Measurements from ENCODE around the gene FBXO10. TPM values are rescaled to one million over a fixed set of nuclear protein-coding genes. Genes with fewer than 3 reads are reported as not detected.

FBXO10 gene, protein sequence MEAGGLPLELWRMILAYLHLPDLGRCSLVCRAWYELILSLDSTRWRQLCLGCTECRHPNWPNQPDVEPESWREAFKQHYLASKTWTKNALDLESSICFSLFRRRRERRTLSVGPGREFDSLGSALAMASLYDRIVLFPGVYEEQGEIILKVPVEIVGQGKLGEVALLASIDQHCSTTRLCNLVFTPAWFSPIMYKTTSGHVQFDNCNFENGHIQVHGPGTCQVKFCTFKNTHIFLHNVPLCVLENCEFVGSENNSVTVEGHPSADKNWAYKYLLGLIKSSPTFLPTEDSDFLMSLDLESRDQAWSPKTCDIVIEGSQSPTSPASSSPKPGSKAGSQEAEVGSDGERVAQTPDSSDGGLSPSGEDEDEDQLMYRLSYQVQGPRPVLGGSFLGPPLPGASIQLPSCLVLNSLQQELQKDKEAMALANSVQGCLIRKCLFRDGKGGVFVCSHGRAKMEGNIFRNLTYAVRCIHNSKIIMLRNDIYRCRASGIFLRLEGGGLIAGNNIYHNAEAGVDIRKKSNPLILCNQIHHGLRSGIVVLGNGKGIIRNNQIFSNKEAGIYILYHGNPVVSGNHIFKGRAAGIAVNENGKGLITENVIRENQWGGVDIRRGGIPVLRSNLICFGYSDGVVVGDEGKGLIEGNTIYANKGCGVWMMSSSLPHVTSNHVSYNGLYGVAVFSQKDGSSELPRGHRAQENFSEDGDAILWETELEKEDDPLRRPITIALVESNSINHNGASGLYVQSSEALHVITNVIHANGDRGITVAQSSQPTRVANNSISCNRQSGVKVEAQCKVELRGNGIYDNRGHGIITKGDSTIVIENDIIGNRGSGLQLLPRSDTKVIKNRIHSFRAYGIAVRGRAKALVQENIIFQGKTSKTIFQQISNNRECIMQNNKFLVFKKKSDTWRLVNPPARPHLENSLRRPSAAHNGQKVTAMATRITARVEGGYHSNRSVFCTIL
- polyA plus RNA-seq: 5.7 TPM
- long read RNA-seq, donor 1, full-length matches to known transcripts: 1 of 1 reads
- long read RNA-seq, donor 1, partial matches to known transcripts: 0 of 1 reads
- long read RNA-seq, donor 1, other reads (novel, unspliced or antisense): 0 of 1 reads
- long read RNA-seq, donor 2, full-length matches to known transcripts: 2 of 2 reads
- long read RNA-seq, donor 2, partial matches to known transcripts: 0 of 2 reads
- long read RNA-seq, donor 2, other reads (novel, unspliced or antisense): 0 of 2 reads
- long read RNA-seq, donor 3: 0 reads
- long read RNA-seq, donor 4, full-length matches to known transcripts: 1 of 1 reads
- long read RNA-seq, donor 4, partial matches to known transcripts: 0 of 1 reads
- long read RNA-seq, donor 4, other reads (novel, unspliced or antisense): 0 of 1 reads
- long read RNA-seq, donor 5: 0 reads
- long read RNA-seq, donor 6: 0 reads
- long read RNA-seq, donor 7: 0 reads
- long read RNA-seq, donor 8: 0 reads
- long read RNA-seq, donor 9: 0 reads
- long read RNA-seq, donor 10: 0 reads
- long read RNA-seq, donor 11: 0 reads

DNA sequence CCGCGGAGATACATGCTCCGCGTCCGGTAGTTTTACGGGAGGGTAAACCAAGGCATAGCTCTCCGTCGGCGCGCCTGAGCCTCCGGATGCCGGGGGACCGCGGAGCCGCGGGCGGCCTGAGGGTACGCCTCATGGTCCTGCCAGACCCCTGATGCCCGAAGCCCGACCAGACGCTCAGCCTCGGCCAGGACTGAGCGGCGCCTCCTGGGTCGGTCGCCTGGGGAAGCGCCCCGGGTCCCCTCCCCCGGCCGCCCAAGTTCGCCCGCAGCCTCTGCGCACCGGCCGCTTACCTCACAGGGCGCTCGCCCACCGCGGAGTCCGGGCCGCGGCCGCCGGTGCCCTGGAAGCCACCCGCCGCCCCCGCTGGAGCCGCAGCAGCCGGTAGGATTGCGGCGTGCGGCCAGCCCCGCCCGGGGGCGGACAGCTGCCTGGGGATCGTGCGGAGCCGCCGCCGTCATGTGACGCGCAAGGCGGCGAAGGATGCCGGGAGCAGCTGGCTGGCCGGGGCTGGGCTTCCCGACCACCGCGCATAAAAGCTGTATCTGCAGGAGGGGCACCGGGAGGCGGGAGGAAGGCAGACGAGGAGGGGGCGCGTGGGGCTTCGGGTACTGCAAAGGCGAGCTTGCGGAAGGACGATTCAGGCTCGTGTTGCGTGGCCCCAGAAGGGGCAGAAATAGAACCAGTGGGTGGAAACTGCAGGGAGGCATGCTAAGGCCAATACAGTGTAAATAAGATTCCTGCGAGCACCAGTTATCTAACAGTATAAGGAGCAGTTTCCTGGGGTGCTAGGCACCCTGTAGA, at the start of gene FBXO10:
Gene FBXO10, minus strand, starts transcription at position 460 of the 801 bp plus-strand sequence. CDS start 34,612 bp downstream, outside the sequence.
- DNase-seq: peak; percentile 66 to 82
- WGBS (ENCODE audit: insufficient coverage, low lambda C conversion rate): 0% methylated on average over 1 of the region's 81 CpGs

DNA sequence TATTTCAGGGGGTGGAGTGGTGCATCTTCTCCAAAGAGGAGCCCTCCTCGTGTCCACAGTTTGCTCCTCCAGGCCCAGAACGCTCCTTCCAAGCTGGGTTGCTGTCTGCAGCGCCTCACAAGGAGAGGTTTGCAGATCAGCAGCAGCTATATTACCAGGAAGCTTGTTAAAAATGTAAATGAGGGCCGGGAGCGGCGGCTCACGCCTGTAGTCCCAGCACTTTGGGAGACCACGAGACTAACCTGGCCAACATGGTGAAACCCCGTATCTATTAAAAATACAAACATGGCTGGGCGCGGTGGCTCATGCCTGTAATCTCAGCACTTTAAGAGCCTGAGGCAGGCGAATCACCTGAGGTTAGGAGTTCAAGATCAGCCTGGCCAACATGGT, 49.6 kb upstream of the FBXO10 start:
- DNase-seq: no peak
- no peak overlapping the region for H3K27ac ChIP-seq (ENCODE audit: low read length)
- no peaks in the 10 kb centered on the region for H3K4me1 ChIP-seq (ENCODE audit: control insufficient read depth, insufficient read depth, low read length)
- H3K27me3 ChIP-seq (ENCODE audit: control insufficient read depth, insufficient read depth, low read length): peaks cover 2% of the 10 kb centered on the region
- no peaks in the 10 kb centered on the region for H3K9me3 ChIP-seq (ENCODE audit: control insufficient read depth, low read depth, low read length)
- no CpG with 5 or more reads among the region's 12 CpGs for WGBS (ENCODE audit: insufficient coverage, low lambda C conversion rate)
- no peak overlapping the region for H3K4me3 ChIP-seq (ENCODE audit: low read length)
- no peaks in the 10 kb centered on the region for H3K36me3 ChIP-seq (ENCODE audit: control insufficient read depth, insufficient read depth, low read length)

More for the DNA sequence above, at the start of gene FBXO10:
- peaks cover 11% of the 10 kb centered on the region for H3K4me1 ChIP-seq (ENCODE audit: control insufficient read depth, insufficient read depth, low read length)
- peak within 1 kb of the TSS; percentile 62 for H3K27ac ChIP-seq (ENCODE audit: low read length)
- H3K9me3 ChIP-seq (ENCODE audit: control insufficient read depth, low read depth, low read length): no peaks in the 10 kb centered on the region
- peak within 1 kb of the TSS; percentile 61 for H3K4me3 ChIP-seq (ENCODE audit: low read length)
- H3K36me3 ChIP-seq (ENCODE audit: control insufficient read depth, insufficient read depth, low read length): no peaks in the 10 kb centered on the region
- no peaks in the 10 kb centered on the region for H3K27me3 ChIP-seq (ENCODE audit: control insufficient read depth, insufficient read depth, low read length)

DNA sequence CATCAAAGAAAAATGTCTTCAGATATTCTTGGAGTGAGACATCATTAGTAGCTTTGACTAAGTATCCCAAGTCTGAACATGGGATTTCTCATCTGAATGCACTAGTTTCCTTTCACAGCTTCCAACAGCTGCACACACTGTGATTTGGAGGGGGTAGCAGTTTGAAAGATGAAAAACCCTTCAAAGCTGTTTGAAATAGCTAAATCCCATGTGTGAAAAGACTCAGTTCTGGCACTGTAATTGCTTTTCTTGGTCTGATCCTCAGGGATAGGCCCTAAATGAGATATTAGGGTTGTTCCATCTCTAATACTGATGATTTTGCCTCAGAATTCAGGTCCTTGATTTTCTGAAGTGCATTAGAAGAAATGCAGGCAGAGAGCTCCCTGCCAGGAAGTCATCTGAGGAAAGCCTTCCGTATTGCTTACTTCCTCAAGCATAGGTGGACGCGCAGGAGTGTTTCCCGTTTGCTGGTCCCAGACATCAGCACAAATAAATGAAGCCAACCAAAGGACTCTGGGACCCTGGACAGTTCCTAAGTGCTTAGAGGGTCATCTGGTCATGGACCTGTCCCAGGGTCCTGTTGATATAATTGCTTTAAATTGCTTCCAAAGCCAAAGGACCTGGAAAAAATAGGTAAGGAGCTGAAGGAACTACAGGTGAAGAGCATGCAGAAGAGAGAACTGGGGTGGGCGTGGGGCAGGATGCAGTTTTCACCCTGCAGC, 49.0 kb upstream of the FBXO10 start:
- H3K36me3 ChIP-seq (ENCODE audit: control insufficient read depth, insufficient read depth, low read length): no peaks in the 10 kb centered on the region
- DNase-seq: no peak
- WGBS (ENCODE audit: insufficient coverage, low lambda C conversion rate): no CpG with 5 or more reads among the region's 5 CpGs
- peaks cover 2% of the 10 kb centered on the region for H3K27me3 ChIP-seq (ENCODE audit: control insufficient read depth, insufficient read depth, low read length)
- H3K4me1 ChIP-seq (ENCODE audit: control insufficient read depth, insufficient read depth, low read length): no peaks in the 10 kb centered on the region
- no peak overlapping the region for H3K4me3 ChIP-seq (ENCODE audit: low read length)
- H3K9me3 ChIP-seq (ENCODE audit: control insufficient read depth, low read depth, low read length): no peaks in the 10 kb centered on the region
- H3K27ac ChIP-seq (ENCODE audit: low read length): no peak overlapping the region

DNA sequence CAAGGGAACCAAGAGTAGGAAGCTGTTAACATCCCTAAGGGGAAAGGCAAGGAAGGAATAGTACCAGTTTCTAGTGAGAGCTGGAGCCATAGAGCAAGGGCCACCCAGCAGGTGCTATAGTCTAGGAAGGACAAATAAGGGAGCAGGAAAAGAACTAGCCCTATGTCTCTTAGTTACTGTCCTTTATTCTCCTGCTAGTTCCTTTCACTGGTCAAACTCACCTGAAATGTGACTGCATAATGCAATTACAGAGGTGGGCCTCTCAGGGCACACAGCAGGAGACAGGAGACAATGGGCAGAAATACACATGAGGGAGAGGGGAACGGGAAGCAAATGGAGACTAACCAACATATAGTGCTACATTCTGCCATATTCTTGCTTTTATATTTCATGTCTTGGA, 47.9 kb upstream of the FBXO10 start:
- no peak for DNase-seq
- H3K4me3 ChIP-seq (ENCODE audit: low read length): no peak overlapping the region
- H3K9me3 ChIP-seq (ENCODE audit: control insufficient read depth, low read depth, low read length): no peaks in the 10 kb centered on the region
- H3K27ac ChIP-seq (ENCODE audit: low read length): no peak overlapping the region
- peaks cover 2% of the 10 kb centered on the region for H3K27me3 ChIP-seq (ENCODE audit: control insufficient read depth, insufficient read depth, low read length)
- no peaks in the 10 kb centered on the region for H3K4me1 ChIP-seq (ENCODE audit: control insufficient read depth, insufficient read depth, low read length)
- no peaks in the 10 kb centered on the region for H3K36me3 ChIP-seq (ENCODE audit: control insufficient read depth, insufficient read depth, low read length)
- no CpG with 5 or more reads among the region's 1 CpG for WGBS (ENCODE audit: insufficient coverage, low lambda C conversion rate)

DNA sequence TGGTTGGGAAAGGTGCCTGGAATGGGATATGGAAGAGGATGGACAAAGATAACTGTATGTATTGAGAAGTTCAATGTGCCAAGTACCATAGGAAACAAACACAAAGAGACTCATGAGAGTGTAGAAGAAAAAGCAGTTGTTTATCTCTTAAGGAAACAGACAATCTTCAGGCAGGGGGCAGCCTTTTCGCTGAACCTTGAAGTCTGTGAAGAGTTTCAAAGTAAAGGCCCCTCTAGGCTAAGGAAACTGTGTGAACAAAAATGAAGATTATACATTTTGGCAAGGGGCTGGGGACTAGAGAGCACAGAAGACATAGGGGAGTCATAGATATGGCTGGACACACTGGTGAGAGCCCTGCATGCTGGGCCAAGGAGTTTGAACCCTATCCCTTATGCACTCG, 47.1 kb upstream of the FBXO10 start:
- WGBS (ENCODE audit: insufficient coverage, low lambda C conversion rate): no CpG with 5 or more reads among the region's 2 CpGs
- Histone ChIP-seq H3K36me3 (ENCODE audit: control insufficient read depth, insufficient read depth, low read length) (no peaks in the 10 kb centered on the region), H3K4me3 (ENCODE audit: low read length) (no peak overlapping the region), H3K27me3 (ENCODE audit: control insufficient read depth, insufficient read depth, low read length) (peaks cover 4% of the 10 kb centered on the region), H3K9me3 (ENCODE audit: control insufficient read depth, low read depth, low read length) (no peaks in the 10 kb centered on the region), H3K27ac (ENCODE audit: low read length) (no peak overlapping the region), H3K4me1 (ENCODE audit: control insufficient read depth, insufficient read depth, low read length) (no peaks in the 10 kb centered on the region)
- DNase-seq: no peak

DNA sequence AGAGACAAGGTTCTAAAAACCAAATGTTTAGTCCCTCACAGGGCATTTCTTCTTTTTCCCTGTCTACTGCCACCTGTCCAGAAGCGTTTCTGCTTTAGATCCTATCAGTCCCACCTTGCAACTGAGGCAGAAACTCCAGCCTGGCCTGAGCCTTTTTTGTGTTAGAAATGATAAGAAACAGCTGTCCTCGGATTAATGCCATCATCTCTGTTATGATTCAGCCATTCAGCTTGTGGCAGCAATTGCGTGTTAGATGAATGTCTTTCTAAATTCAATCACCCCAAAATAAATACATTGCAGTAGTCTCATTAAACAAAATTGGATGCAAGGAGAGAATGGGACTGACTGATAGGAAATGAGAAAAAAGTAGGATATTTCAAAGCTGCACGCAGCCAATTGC, 46.3 kb upstream of the FBXO10 start:
- no peaks in the 10 kb centered on the region for H3K9me3 ChIP-seq (ENCODE audit: control insufficient read depth, low read depth, low read length)
- no peak overlapping the region for H3K27ac ChIP-seq (ENCODE audit: low read length)
- H3K4me3 ChIP-seq (ENCODE audit: low read length): no peak overlapping the region
- no peaks in the 10 kb centered on the region for H3K36me3 ChIP-seq (ENCODE audit: control insufficient read depth, insufficient read depth, low read length)
- no peak for DNase-seq
- peaks cover 10% of the 10 kb centered on the region for H3K27me3 ChIP-seq (ENCODE audit: control insufficient read depth, insufficient read depth, low read length)
- no peaks in the 10 kb centered on the region for H3K4me1 ChIP-seq (ENCODE audit: control insufficient read depth, insufficient read depth, low read length)
- WGBS (ENCODE audit: insufficient coverage, low lambda C conversion rate): 86% methylated on average over 1 of the region's 4 CpGs

DNA sequence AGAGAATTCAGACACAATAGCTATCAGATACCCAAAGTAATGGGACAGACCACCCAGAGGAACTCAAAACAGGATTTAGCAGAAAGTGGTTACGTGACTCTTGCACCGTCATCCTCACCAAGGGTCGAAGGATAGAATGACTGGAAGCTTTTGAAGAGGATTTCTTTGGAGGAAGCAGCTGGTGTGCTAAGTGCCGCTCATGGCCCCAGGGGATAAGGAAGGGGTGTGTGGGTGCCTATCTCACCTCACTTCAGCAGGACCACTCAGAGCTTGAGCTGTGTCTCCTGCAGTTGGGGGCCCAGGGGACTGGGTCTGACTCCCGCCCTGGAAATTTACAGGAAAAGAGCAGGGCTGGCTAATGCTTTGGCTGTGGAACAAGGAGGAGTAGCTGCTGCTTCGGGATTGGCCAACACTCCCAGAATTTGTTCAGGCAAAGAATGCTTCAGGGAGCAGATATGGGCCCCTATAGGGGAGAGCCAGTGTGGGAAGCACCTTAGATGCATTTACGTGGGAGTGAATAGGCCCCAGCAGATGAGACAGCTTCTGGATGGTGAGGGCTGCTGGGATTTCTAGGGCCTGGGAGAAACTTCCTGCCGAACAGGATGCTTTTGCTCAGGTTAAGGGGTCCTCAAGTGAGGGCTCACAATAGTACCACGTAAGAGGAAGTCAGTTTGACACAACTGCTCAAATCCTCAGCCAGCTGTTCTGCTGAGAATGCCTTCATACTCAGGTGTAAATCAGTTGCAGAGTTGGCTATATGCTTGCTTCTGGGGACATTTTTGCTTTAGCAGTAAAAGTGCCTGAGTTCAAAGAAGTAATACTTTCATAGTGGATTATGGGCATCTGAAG, 45.3 kb upstream of the FBXO10 start:
- no peaks in the 10 kb centered on the region for H3K9me3 ChIP-seq (ENCODE audit: control insufficient read depth, low read depth, low read length)
- no peak for DNase-seq
- H3K27me3 ChIP-seq (ENCODE audit: control insufficient read depth, insufficient read depth, low read length): peaks cover 10% of the 10 kb centered on the region
- no peak overlapping the region for H3K4me3 ChIP-seq (ENCODE audit: low read length)
- H3K4me1 ChIP-seq (ENCODE audit: control insufficient read depth, insufficient read depth, low read length): no peaks in the 10 kb centered on the region
- no peak overlapping the region for H3K27ac ChIP-seq (ENCODE audit: low read length)
- no peaks in the 10 kb centered on the region for H3K36me3 ChIP-seq (ENCODE audit: control insufficient read depth, insufficient read depth, low read length)
- no CpG with 5 or more reads among the region's 9 CpGs for WGBS (ENCODE audit: insufficient coverage, low lambda C conversion rate)

DNA sequence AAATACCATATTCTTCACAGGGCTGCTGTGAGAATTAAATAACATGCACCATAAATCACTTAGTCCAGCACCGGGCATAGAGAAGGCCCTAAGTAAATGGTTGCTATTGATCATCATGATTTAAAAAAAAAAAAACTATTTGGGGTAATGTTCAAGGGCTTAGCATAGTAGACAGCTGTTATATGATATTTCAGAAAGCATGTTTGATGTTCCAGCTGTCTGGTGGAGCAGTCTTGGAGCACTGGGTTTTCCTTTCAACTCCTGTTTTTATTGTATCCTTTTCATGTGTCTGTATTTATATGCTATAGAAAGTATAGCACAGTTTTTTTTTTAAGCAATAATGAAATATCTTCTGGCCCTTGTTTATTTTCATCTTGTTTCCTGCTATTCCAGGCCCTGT, 44.2 kb upstream of the FBXO10 start:
- no peak overlapping the region for H3K27ac ChIP-seq (ENCODE audit: low read length)
- peaks cover 8% of the 10 kb centered on the region for H3K27me3 ChIP-seq (ENCODE audit: control insufficient read depth, insufficient read depth, low read length)
- H3K9me3 ChIP-seq (ENCODE audit: control insufficient read depth, low read depth, low read length): no peaks in the 10 kb centered on the region
- H3K4me3 ChIP-seq (ENCODE audit: low read length): no peak overlapping the region
- H3K4me1 ChIP-seq (ENCODE audit: control insufficient read depth, insufficient read depth, low read length): no peaks in the 10 kb centered on the region
- DNase-seq: no peak
- no CpG with 5 or more reads among the region's 1 CpG for WGBS (ENCODE audit: insufficient coverage, low lambda C conversion rate)
- no peaks in the 10 kb centered on the region for H3K36me3 ChIP-seq (ENCODE audit: control insufficient read depth, insufficient read depth, low read length)

Data from large intestine (tissue), 12 donors.